IMR-90 (cell line): ENCODE measurements around the gene SLC36A1.

Experiments
- RAD21 ChIP-seq: IDR thresholded peaks from 2 replicates; pipeline ENCODE4 v1.6.1; 2012; ENCODE audit warnings: low read length, improper control_type of control experiment
- USF2 ChIP-seq: fragments of 150-350 bp; IDR thresholded peaks from 2 replicates; pipeline ENCODE4 v1.6.1; 2017; ENCODE audit warnings: mild to moderate bottlenecking, antibody characterized with exemption, low read length, low read depth
- TF ChIP-seq, protein P1 (sequence below): fragments of 150-350 bp; IDR thresholded peaks from 2 replicates; pipeline ENCODE4 v1.6.1; 2016; ENCODE audit warnings: low read depth, mild to moderate bottlenecking, low read length, moderate library complexity, borderline replicate concordance

DNA sequence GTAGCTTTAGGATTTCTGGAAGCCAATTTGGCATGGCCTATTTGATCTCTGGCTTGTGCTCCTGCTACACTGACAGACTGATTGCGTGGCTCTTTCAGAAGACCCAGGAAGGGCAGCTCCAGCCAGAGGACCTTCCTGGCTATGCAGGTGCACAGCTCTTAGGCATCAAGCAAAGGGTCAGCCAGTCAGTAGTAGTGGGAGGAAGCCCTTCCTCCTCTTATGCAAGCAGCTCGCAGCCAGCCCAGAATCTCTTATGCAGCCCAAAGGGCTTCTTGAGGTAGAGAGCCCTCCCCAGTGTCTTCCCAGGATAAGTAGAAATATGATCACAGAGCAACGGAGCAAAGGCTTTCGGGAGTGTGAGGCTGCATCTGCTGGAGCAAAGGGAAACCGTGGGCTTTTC is 43.2 kb downstream of the SLC36A1 start:
- TF ChIP-seq RAD21 = no peak
- TF ChIP-seq USF2 = no peak
- TF ChIP-seq, protein P1, sequence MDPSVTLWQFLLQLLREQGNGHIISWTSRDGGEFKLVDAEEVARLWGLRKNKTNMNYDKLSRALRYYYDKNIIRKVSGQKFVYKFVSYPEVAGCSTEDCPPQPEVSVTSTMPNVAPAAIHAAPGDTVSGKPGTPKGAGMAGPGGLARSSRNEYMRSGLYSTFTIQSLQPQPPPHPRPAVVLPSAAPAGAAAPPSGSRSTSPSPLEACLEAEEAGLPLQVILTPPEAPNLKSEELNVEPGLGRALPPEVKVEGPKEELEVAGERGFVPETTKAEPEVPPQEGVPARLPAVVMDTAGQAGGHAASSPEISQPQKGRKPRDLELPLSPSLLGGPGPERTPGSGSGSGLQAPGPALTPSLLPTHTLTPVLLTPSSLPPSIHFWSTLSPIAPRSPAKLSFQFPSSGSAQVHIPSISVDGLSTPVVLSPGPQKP = no peak
